ENCODE data around the gene COG6.
A peak's percentile ranks its signal among the peaks of the same experiment; 100 is the strongest.

Gene COG6

GRCh38 chr13:39672378-39673132 lies 17.1 kb downstream of the COG6 start:
- no peak for TF ChIP-seq CTCF (IDR thresholded peaks at IDR 0.05; ENCODE audit: extremely low read depth, insufficient read depth, missing control alignments)
- in situ Hi-C loops (cut with MboI; ENCODE audit: low pct_unique_long_range_greater_than_20kb, low sequenced_read_pairs, unreplicated experiment): no loop called here
- DNase-seq (ENCODE audit: low spot score): no peak

GRCh38 chr13:39675904-39676303 lies 20.4 kb downstream of the COG6 start:
- TF ChIP-seq CTCF (IDR thresholded peaks at IDR 0.05; ENCODE audit: extremely low read depth, insufficient read depth, missing control alignments): no peak
- no peak for DNase-seq (ENCODE audit: low spot score)
- in situ Hi-C loops (cut with MboI; ENCODE audit: low pct_unique_long_range_greater_than_20kb, low sequenced_read_pairs, unreplicated experiment): loop anchor here (25.0 kb wide), 1 partner anchor 1011 kb away; no protein-coding TSS in a partner anchor

- peak; percentile 12 for DNase-seq (ENCODE audit: low spot score)
- in situ Hi-C loops (cut with MboI; ENCODE audit: low pct_unique_long_range_greater_than_20kb, low sequenced_read_pairs, unreplicated experiment): loop anchor here (25.0 kb wide), 1 partner anchor 1011 kb away; no protein-coding TSS in a partner anchor
- peak; percentile 38 for TF ChIP-seq CTCF (IDR thresholded peaks at IDR 0.05; ENCODE audit: extremely low read depth, insufficient read depth, missing control alignments)
These were observed 20.9 kb downstream of the COG6 start for GRCh38 chr13:39676315-39676876.

- no peak for TF ChIP-seq CTCF (IDR thresholded peaks at IDR 0.05; ENCODE audit: extremely low read depth, insufficient read depth, missing control alignments)
- no peak for DNase-seq (ENCODE audit: low spot score)
- in situ Hi-C loops (cut with MboI; ENCODE audit: low pct_unique_long_range_greater_than_20kb, low sequenced_read_pairs, unreplicated experiment): loop anchor here (25.0 kb wide), 1 partner anchor 1005 kb away; no protein-coding TSS in a partner anchor
These were observed 26.8 kb downstream of the COG6 start for GRCh38 chr13:39682310-39682709.

- in situ Hi-C loops (cut with MboI; ENCODE audit: low pct_unique_long_range_greater_than_20kb, low sequenced_read_pairs, unreplicated experiment): loop anchor here (25.0 kb wide), 1 partner anchor 1005 kb away; no protein-coding TSS in a partner anchor
- no peak for TF ChIP-seq CTCF (IDR thresholded peaks at IDR 0.05; ENCODE audit: extremely low read depth, insufficient read depth, missing control alignments)
- peak; percentile 18 for DNase-seq (ENCODE audit: low spot score)
These were observed 27.3 kb downstream of the COG6 start for GRCh38 chr13:39682788-39683187.

- peak; percentile 12 for DNase-seq (ENCODE audit: low spot score)
- peak; percentile 48 for TF ChIP-seq CTCF (IDR thresholded peaks at IDR 0.05; ENCODE audit: extremely low read depth, insufficient read depth, missing control alignments)
- in situ Hi-C loops (cut with MboI; ENCODE audit: low pct_unique_long_range_greater_than_20kb, low sequenced_read_pairs, unreplicated experiment): loop anchor here (25.0 kb wide), 1 partner anchor 1003 kb away; no protein-coding TSS in a partner anchor
These were observed 29.2 kb downstream of the COG6 start for GRCh38 chr13:39684531-39685137.
